DLD1 (cell line): Measurements from ENCODE around the gene HDAC7.

Source experiments
- in situ Hi-C: cut with HindIII; loops from 2 replicates; pipeline ENCODE4 v1.10.0; 2017; ENCODE audit warnings: low sequenced_read_pairs

Gene HDAC7

DNA sequence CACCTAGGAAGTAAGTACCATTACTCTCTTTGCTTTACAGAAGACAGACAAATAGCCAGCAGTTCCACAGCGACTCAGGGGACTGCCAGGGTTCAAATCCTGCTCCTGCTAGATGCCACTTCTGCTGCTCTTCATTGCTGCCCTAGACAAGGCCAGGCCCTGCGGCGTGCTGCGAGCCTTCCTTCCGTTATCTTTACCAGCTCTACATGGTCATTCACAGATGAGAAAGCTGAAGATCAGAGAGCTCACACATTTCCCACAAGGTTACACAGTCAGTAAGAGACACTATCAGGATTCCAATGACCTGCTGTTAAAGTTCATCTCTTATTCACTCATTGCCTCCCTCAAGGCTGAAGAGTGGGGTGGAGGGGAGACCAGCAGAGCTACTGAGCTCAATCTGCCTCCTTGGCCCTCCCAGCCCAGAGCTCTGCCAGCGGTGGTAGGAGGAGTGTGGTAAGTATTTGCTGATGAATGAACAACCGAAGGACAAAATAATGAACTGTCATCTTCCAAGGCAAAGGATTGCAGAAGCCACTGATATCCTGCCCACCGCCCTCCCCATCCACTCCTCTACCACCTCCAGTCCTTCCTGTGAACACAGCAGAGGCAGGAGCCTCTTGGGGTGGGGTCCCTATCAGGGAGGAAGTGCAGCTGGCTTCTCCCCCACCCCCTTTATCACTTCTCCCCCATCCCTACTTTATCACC, 14.6 kb upstream of the HDAC7 start:
- in situ Hi-C loops: no loop called here

DNA sequence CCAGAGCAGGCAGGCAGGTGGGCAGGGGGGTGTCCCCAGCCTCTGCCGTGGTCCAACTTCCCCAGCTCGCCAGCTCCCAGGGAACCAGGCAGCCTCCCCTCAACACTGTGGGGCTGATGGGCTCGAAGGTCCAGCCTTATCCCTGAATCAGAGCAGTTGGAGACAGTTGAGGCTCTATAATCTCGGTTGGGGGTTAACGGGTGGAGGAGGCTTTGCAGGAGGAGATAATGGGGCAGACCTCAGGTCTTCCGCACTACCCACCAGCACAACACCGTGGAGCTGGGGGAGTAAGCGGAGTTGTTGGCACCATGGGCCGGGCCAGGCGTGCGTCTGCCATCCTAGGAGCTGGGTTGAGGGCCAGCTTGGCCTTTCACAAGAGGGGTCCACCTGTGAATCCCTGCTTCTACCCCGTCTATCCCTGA, 13.9 kb upstream of the HDAC7 start:
- in situ Hi-C loops: no loop called here

DNA sequence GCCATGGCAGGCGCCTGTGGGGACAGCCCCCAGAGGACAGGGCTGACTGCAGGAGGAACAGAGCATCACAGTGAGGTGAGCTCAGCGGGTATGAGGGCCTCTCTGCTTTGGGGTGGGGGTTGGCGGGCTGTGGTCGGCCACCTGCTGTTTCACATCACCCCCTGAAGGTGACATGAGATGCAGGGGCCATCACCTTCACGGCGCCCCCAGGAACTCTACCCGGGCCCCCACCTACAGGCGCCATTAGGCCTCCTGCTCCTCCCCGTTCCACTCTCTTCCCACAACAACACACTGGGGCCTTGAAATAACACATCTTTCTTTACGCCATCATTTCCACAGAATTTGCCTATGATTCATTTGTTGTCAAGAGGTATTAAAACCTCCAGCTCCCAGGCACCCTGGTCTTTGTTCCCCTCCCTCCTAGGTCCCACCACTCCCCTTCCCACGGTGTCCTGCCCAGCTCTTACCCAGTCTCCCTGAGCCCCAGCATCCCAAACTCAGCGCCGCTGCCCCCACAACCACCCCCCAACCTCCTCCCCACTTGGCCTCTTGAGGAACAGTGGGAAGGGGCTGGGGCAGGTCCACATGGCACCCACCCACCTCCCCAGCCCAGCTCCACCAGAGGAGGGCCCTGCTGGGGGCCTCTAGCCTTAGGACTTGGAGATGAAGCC, 12.7 kb upstream of the HDAC7 start:
- in situ Hi-C loops: no loop called here

DNA sequence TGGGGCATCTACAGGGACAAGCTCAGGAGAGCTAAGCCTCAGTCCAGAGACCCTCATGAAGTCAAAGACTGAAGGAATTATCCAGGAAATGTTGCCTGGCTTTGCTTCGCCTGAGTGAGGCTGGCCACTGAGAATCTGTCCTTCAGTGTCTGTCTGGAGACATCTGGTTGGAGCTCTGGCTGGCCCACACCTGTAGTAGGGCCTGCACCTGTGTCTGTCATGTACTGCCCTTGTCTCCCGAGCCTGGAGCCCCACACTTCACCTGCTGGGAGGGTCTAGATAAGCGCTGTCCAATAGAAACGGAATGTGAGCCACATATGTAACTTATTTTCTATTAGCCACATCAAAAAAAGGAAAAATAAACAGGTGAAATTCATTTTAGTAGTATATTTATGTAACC, 9.9 kb upstream of the HDAC7 start:
- in situ Hi-C loops: no loop called here

DNA sequence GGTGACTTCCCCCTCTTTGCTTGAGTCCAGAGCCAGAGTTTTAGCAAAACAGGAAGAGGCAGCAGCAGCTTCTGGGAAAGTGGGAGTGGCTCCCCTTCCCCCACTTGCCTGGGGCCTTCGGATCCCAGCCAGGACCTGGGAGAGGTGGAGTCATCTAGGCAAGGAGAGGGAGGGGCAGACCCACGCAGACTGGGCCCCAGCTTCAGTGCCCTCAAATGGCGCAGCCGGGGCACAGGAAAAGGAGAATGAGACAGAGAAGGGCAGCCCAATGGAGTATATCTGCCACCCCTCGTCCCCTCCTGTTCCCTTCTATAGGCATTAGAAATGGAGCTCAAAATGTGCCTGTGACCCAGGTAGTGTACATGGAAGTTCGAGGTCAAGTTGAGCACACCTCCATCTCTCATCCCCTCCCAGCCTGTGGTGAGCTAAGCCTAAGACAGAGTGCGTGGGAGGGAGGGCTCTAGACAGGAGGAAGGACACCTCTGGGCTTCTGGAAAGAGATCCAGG, 9.3 kb upstream of the HDAC7 start:
- in situ Hi-C loops: no loop called here

DNA sequence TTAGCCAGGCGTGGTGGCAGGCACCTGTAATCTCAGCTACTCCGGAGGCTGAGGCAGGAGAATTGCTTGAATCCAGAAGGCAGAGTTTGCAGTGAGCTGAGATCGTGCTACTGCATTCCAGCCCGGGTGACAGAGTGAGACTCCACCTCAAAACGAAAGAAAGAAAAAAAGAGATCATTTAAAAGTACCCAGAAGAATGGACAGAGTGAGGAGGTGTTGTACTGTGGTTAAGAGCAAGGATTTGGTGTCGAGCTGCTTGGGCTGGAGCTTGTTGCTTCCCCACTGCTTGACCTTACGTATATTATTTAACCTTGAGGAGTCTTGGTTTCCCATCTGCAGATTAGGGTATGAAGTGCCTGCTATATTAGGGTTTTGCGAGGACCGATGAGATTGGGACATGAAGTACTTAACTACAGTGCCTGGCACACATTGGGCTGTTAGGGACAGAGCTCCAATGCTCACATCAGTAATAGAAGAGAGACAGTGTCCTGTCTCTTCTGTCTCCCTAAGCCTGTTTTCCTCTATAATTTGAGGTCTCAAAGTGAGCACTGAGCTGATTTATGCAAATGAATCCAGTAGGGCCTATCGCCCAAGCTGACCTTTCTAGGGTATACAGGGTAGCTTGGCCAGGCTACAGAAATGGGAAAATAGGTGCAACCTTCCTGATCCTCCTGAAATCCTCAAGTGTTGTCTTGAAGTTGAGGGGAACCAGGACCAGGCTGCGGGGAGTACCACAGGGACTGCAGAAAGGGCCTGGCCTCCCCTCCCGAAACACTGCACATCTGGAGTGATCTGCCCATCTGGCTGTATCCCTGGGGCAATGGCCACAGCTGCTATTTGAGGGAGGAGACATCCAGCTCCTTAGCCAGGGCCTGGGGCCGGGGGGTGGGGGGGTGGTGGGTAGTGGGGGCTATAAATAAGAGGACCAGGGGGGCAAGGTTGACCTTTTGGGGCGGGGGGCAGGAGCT, 8.6 kb upstream of the HDAC7 start:
- in situ Hi-C loops: no loop called here

DNA sequence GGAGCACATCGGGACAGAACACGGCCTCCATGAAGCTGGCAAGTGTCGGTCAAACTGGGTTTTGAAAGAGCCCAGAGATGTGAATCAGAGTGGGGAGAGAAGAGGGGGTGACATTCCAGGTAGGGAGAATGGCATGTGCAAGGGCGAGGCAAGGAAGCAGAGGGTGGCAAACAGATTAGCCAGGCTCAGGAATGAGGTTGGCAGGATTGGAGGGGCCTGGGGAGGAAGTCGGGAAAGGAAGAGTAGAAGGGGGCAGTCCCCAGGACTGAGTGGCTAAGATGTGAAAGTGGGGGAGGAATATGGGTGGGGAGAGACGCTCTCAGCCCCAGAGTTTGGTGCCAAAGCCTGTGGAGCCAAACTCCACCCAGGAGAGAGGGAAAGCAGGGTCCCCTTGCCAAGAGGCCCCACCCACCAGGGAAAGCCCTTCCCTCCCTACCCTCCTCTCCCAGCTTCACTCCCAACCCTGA, 5.5 kb upstream of the HDAC7 start:
- in situ Hi-C loops: no loop called here

- in situ Hi-C loops: no loop called here
Observed at GRCh38 chr12:47824635-47825034, 4.9 kb upstream of the HDAC7 start.

DNA sequence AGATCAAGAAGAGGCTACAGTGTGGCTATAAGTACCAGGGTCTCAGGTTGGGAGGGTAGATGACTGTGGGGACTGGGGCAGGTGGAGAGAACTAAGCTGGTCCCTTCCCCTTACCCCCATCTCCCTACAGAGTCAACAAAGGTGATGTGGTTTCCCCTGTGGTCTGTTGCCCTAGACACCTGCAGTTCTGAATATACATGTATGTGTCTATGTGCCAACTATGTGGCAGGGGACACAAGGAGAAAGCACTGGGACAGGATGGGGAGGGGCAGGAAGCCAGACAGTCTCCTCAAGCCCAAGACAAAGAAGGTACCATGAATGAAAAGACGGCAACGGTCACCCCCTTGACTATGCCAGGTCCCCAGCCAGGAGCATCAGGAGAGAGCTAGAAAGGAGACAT, 4.5 kb upstream of the HDAC7 start:
- in situ Hi-C loops: no loop called here

- in situ Hi-C loops: no loop called here
Observed at GRCh38 chr12:47823422-47824086, 3.9 kb upstream of the HDAC7 start.

GRCh38 chr12:47822863-47823262, 3.2 kb upstream of the HDAC7 start:
- in situ Hi-C loops: no loop called here

- in situ Hi-C loops: no loop called here
Observed at GRCh38 chr12:47822401-47822800, 2.7 kb upstream of the HDAC7 start.

DNA sequence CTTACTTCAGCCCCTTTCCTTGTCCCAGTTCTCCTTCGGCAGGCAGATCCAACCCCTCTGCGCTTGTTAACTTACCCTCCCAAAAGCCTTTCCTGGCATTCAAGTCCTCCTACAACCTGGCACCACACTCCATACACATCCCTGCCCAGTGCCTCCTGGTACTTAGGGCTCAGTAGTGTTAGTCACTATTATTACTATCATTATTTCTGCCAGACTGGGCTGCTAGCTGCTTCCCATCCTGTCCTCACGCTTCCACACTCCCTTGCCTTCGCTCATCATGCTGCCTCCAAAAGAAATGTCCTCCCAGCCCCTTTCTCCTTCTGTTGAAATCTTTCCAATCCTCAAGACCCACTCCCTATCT, 1.6 kb upstream of the HDAC7 start:
- in situ Hi-C loops: no loop called here

DNA sequence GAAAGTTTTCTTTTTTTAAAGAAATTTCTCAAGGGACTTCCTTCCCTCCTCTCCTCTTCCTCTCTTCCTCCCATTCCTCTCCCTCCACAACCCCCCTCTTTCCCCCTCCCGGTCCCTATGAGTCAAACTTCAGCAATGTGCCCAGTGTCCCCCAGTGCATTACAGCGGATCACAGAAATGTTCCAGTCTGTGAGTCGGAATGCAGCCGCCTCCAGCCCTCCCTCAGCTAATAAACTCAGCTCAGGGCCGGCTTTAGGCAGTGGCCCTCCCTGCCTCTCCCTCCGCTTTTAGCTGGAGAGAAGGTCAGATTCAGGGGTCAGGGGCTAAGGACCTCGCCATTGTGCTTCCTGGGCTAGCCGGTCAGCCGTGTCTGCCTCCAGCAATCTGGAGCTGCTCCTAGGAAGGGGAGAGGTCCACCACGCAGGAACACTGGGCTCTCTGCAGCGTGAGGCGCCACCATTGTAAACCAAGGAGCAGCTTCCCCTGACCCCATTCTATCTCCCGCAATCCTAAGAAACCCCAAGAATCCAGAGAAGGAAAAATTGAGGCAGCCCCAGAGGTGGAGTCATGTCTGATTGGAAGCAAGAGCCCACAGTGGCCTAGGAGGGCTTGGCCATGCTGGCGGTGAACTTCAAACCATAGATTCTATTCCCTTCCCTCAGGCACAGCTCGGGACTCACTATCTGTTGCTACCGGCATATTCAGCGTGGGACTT, 1.1 kb upstream of the HDAC7 start:
- in situ Hi-C loops: no loop called here

DNA sequence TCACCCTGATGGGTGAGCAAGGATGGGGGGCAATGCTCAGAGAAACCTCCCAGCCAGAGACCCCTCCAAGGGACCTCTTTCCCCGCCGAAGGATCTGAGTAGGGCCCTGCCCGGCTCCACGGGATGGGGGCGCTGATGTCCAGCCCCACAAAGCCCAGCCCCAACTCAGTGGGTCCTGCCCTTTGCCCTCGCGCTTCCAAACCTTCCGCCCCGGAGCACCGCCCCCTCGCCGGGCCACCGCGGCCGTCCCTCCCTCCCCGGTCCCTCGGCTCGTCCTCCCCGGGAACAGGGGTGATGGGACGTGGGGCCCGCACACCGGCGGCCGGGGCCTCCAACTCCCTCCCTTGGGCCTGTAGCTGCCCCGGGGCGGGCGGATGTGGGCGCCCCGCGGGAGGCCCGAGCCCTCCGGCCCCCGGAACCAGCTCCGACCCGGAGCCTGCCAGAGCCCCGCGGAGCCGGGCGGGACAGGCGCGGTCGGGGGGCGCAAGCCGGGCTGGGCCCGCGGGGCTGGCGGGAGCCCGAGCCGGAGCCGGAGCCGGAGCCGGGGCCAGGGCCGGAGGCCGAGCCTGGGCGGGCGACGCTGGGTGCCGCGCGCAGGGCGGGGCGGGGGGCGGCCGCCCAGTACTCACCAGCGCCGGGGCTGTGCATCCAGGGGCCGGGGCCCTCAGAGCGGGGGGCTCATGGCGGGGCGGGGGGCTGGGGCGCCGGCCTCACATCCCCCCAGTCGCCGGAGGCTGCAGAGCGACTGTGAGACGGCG, 386 bp downstream of the HDAC7 start:
- in situ Hi-C loops: no loop called here

DNA sequence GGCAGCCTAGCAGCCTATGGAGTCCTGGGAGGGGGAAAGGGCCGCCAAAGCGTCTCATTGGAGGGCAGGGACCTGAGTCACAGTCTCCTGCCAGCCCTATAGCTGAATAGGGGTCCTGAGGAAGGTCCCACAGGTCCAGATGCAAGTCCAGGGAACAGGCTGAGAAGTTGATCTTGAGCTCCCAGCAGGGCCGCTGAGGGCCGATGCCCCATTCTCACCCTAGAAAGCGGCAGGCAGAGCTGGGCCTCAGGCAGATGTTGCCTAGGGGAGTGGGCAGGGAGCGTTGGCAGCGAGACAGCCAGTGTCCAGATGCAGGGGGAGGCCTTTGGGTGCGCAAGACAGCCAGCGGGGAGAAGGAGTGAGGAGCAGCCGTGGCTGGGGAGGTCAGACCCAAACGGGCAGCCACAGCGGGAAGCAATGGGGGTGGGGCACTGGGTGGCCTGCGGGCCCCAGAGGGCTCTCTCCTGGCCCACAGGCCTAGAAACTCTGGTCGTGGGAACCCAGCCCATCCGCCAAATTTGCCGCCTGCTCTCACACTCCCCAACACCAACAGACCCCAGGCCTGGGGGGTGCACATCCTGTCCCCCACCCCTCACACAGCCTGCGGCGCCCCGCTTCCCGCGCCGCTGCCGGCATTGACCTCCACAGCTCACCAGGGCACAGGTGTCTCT, 1.1 kb downstream of the HDAC7 start:
- in situ Hi-C loops: no loop called here

DNA sequence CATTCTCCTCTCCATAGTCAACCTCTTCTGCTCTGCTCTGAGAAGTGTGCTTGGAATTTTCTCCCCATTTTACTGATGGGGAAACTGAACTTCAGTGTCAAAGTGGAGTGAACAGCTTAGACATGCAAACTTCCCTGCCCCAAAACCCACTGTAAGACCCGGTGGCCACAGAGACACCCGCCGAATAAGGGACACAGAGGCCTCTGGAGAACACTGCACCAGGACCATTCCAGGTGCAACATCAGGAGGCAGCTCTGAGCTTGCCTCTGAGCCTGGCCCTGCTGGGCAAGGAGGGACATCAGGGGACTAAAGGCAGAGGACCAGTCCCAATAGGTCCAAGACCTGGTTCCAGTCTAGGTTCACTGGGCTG, 1.7 kb downstream of the HDAC7 start:
- in situ Hi-C loops: no loop called here

DNA sequence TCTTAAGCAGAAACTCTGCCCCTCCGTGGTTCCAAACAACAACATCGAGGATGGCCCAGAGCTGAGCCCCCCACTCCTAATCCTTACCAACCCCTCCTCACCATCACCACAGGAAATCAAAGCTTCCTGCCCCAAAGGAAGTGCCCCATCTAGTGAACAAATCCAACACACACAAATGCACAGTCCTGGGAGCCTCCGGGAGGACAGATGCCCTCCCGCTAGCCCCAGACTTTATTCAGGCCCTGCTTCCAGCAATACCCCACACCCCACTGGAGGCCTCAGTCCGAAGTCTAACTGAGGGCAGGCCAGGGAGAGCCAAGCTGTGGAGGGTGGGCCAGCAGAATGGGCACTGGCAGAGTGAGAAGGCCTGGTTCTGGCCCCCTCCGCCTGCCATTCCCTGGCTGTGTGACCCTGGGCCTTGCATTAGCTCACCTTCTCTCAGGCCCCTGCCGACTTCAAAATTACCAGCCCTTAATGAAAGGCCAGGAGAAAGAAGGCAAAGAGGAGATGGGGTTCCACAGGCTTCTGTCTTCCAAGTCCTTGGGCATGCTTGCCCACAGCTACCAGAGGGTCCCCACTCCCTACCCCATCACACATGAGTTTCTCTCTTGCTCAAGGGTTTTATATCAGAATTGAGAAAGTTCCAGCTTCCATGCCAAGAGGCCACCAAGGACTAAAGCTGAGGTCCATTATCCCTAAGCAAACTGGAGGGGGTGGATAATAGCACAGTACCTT, 2.3 kb downstream of the HDAC7 start:
- in situ Hi-C loops: no loop called here
